ENCODE data around the gene MDFIC.

MDFIC gene

GRCh38 chr7:114889646-114890285 is 32.1 kb upstream of the MDFIC start:
- DNase-seq (ENCODE audit: low read depth), result peak; percentile 100
- H3K4me3 ChIP-seq (ENCODE audit: control insufficient read depth, low read depth, low read length), result no peak overlapping the region
- no peak for TF ChIP-seq CTCF (conservative IDR thresholded peaks at IDR 0.05; ENCODE audit: control insufficient read depth, insufficient read depth, low read depth, low read length)

DNA sequence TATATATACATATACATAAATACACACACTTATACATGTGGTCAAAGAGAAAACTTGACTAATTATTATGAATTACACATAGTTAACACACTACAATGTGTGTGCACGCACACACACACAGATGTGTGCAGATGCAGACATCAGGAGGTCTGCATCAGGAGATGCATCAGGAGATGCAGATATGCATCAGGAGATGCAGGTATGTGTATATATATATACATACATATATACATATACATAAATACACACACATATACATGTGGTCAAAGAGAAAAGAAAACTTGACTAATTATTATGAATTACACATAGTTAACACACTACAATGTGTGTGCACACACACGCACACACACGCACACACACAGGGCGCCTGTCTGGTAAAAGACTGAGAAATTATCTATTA is 31.3 kb upstream of the MDFIC start:
- no peak for TF ChIP-seq CTCF (conservative IDR thresholded peaks at IDR 0.05; ENCODE audit: control insufficient read depth, insufficient read depth, low read depth, low read length)
- no peak overlapping the region for H3K4me3 ChIP-seq (ENCODE audit: control insufficient read depth, low read depth, low read length)
- DNase-seq (ENCODE audit: low read depth), result no peak

GRCh38 chr7:114900127-114900526 is 21.8 kb upstream of the MDFIC start:
- no peak overlapping the region for H3K4me3 ChIP-seq (ENCODE audit: control insufficient read depth, low read depth, low read length)
- DNase-seq (ENCODE audit: low read depth), result no peak
- no peak for TF ChIP-seq CTCF (conservative IDR thresholded peaks at IDR 0.05; ENCODE audit: control insufficient read depth, insufficient read depth, low read depth, low read length)

DNA sequence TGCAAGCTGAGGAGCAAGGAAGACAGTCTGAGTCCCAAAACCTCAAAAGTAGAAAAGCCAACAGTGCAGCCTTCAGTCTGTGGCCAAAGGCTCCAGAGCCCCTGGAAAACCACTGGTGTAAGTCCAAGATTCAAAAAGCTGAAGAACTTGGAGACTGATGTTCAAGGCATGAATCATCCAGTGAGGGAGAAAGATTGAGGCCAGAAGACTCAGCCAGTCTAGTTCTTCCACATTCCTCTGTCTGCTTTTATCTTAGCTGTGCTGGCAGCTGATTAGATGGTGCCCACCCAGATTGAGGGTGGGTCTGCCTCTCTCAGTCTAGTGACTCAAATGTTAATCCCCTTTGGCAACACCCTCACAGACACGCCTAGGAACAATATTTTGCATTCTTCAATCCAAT is 20.1 kb upstream of the MDFIC start:
- TF ChIP-seq CTCF (conservative IDR thresholded peaks at IDR 0.05; ENCODE audit: control insufficient read depth, insufficient read depth, low read depth, low read length), result no peak
- H3K4me3 ChIP-seq (ENCODE audit: control insufficient read depth, low read depth, low read length), result no peak overlapping the region
- peak; percentile 51 for DNase-seq (ENCODE audit: low read depth)

DNA sequence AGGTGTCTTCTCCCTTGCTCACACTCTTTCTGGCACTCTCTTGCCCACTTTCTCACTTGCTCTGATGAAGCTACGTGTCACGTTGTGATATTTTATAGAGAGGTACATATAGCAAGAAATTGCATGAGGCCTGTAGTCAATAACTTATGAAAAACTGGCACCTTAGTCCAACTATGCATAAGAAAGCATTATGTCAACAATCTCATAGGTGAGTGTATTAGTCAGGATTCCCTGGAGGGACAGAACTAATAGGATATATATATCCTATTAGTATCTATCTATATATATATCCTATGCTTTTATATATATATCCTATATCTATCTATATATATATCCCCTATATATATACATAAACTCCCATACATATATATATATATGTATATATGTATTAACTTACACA is 18.8 kb upstream of the MDFIC start:
- TF ChIP-seq CTCF (conservative IDR thresholded peaks at IDR 0.05; ENCODE audit: control insufficient read depth, insufficient read depth, low read depth, low read length), result no peak
- H3K4me3 ChIP-seq (ENCODE audit: control insufficient read depth, low read depth, low read length), result no peak overlapping the region
- DNase-seq (ENCODE audit: low read depth), result no peak

DNA sequence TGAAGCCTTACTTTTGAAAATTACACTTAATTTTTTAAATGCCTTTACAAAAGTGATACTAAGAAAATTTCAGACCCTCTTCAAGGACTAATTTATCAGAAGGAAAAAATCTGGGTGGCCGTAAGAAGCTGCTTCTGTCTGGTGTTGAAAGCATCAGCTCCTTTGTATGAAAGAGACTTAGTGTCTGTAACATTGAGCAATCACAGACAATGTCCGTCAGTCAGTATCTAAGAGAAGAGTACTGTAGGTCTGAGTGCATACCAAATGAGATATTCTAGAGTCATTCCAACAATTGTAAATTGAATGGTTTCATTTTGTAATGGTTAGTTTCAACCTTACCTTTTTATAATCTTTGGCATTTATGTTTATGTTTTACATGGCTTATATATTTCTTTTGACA is 11.1 kb upstream of the MDFIC start:
- H3K4me3 ChIP-seq (ENCODE audit: control insufficient read depth, low read depth, low read length), result no peak overlapping the region
- no peak for TF ChIP-seq CTCF (conservative IDR thresholded peaks at IDR 0.05; ENCODE audit: control insufficient read depth, insufficient read depth, low read depth, low read length)
- peak; percentile 30 for DNase-seq (ENCODE audit: low read depth)

DNA sequence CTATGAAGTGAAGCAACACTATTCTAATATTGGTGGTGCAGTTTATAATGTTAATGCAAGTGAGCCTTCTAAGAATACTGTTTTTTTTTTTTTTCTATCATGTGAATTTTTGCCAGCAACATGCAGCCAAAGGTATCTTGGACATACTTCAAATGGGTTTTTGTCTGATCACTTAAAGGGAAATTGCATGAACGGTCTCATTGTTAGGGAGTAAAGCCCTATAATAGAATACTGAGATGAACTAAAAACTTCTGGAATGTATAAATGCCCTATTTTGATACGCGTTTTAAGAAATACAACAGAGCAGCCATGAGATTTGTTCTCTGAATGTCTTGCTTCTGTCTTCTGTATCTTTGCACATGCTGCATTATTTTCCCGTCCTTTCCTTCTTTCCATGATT is 10.5 kb upstream of the MDFIC start:
- H3K4me3 ChIP-seq (ENCODE audit: control insufficient read depth, low read depth, low read length), result no peak overlapping the region
- TF ChIP-seq CTCF (conservative IDR thresholded peaks at IDR 0.05; ENCODE audit: control insufficient read depth, insufficient read depth, low read depth, low read length), result no peak
- DNase-seq (ENCODE audit: low read depth), result no peak
